ENCODE results near the gene CPS1. TPM values are rescaled to one million over a fixed set of nuclear protein-coding genes. Genes with fewer than 3 reads are reported as not detected.

The CPS1 gene
- total and polyA plus RNA-seq, 2 of the 4 experiments (the other 2 are of a cell fraction) = 5.4 to 20.1 TPM

DNA sequence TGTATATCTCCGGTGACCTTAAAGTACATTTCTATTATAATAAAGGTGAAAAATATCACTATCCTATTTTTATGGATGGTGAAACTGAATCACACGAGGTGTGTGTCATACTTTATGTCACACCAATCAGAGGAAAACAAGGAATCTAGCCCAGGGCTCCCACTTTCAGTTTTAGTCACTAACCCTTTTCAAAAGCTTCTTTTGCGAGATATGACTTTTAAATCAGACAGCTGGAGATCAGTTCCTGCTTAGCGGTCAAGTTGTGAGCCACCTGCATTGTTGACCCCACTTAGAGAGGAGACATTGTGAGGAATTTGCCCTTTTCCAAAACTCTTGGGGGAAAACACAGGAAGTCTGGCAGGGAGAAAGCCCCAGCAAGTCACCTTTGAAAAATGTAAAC lies 70.5 kb downstream of the CPS1 start:
- no peak overlapping the region for H3K27ac ChIP-seq (ENCODE audit: insufficient read depth, low read length)
- DNase-seq (peak; percentile 37), ATAC-seq (ENCODE audit: low read depth) (no peak)
- dilution Hi-C loops (cut with HindIII; ENCODE audit: low sequenced_read_pairs, unreplicated experiment) = no loop called here
- POLR2A ChIA-PET (ENCODE audit: unreplicated experiment) = no interaction called here
- peak overlapping the region; percentile 28; the same call in 1 of the 2 replicates for H3K4me3 ChIP-seq (ENCODE audit: insufficient read depth, low read depth, low read length)
- no peak overlapping the region for H4K91ac ChIP-seq (ENCODE audit: insufficient read depth, low read depth, low read length)
- H2AK9ac ChIP-seq (replicated peaks; ENCODE audit: low read depth, low read length, poor library complexity) = no peak overlapping the region
- no peaks in the 10 kb centered on the region for H3K36me3 ChIP-seq (ENCODE audit: control insufficient read depth, insufficient read depth, low read length)
- peaks cover 2% of the 10 kb centered on the region; the same call in 1 of the 2 replicates for H3K4me1 ChIP-seq (ENCODE audit: control insufficient read depth, insufficient read depth, low read length)
- H2BK120ac ChIP-seq (ENCODE audit: low read depth, low read length) = no peak overlapping the region
- no peak overlapping the region for H3K4ac ChIP-seq (ENCODE audit: low read depth, low read length)
- no peak overlapping the region for H3K9ac ChIP-seq (ENCODE audit: low read depth, low read length)
- H2BK20ac ChIP-seq (ENCODE audit: low read depth, low read length) = no peak overlapping the region
- H3K27me3 ChIP-seq (ENCODE audit: control insufficient read depth, insufficient read depth, low read length) = no peaks in the 10 kb centered on the region
- H3K9me3 ChIP-seq (ENCODE audit: control insufficient read depth, insufficient read depth, low read length) = no peaks in the 10 kb centered on the region
- H3K56ac ChIP-seq (ENCODE audit: extremely low read depth, insufficient read depth, low read length) = no peak overlapping the region
- no peak overlapping the region for H3K23ac ChIP-seq (ENCODE audit: low read depth, low read length)
- H2BK15ac ChIP-seq (ENCODE audit: low read depth, low read length) = no peak overlapping the region
- in situ Hi-C loops (cut with MboI; ENCODE audit: low sequenced_read_pairs) = no loop called here
- TF ChIP-seq, protein P1, sequence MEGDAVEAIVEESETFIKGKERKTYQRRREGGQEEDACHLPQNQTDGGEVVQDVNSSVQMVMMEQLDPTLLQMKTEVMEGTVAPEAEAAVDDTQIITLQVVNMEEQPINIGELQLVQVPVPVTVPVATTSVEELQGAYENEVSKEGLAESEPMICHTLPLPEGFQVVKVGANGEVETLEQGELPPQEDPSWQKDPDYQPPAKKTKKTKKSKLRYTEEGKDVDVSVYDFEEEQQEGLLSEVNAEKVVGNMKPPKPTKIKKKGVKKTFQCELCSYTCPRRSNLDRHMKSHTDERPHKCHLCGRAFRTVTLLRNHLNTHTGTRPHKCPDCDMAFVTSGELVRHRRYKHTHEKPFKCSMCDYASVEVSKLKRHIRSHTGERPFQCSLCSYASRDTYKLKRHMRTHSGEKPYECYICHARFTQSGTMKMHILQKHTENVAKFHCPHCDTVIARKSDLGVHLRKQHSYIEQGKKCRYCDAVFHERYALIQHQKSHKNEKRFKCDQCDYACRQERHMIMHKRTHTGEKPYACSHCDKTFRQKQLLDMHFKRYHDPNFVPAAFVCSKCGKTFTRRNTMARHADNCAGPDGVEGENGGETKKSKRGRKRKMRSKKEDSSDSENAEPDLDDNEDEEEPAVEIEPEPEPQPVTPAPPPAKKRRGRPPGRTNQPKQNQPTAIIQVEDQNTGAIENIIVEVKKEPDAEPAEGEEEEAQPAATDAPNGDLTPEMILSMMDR (conservative IDR thresholded peaks at IDR 0.05; ENCODE audit: low read depth, low read length) = no peak
- TF ChIP-seq MAZ (IDR thresholded peaks at IDR 0.05; ENCODE audit: borderline replicate concordance, low read depth, low read length) (no peak), RAD21 (IDR thresholded peaks at IDR 0.05; ENCODE audit: low read length) (no peak), BHLHE40 (IDR thresholded peaks at IDR 0.05; ENCODE audit: low read depth, low read length) (no peak), NFE2L2 (IDR thresholded peaks at IDR 0.05; ENCODE audit: low read depth, low read length) (no peak), RCOR1 (IDR thresholded peaks at IDR 0.05; ENCODE audit: insufficient replicate concordance, low read length) (no peak), CHD1 (IDR thresholded peaks at IDR 0.05; ENCODE audit: low read depth, low read length) (no peak), RFX5 (IDR thresholded peaks at IDR 0.05; ENCODE audit: low read depth, low read length) (no peak), MAFK (IDR thresholded peaks at IDR 0.05; ENCODE audit: low read depth, low read length) (no peak), POLR2A (IDR thresholded peaks at IDR 0.05; ENCODE audit: low read depth, low read length) (no peak), CEBPB (IDR thresholded peaks at IDR 0.05; ENCODE audit: low read depth, low read length) (no peak), MXI1 (IDR thresholded peaks at IDR 0.05; ENCODE audit: borderline replicate concordance, low read depth, low read length) (no peak), SMC3 (IDR thresholded peaks at IDR 0.05; ENCODE audit: low read depth, low read length) (no peak), FOS (IDR thresholded peaks at IDR 0.05; ENCODE audit: low read depth, low read length) (no peak)
- TF ChIP-seq, protein P2, sequence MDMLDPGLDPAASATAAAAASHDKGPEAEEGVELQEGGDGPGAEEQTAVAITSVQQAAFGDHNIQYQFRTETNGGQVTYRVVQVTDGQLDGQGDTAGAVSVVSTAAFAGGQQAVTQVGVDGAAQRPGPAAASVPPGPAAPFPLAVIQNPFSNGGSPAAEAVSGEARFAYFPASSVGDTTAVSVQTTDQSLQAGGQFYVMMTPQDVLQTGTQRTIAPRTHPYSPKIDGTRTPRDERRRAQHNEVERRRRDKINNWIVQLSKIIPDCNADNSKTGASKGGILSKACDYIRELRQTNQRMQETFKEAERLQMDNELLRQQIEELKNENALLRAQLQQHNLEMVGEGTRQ (IDR thresholded peaks at IDR 0.05; ENCODE audit: low read depth, low read length) = no peak
- TF ChIP-seq, protein P3, sequence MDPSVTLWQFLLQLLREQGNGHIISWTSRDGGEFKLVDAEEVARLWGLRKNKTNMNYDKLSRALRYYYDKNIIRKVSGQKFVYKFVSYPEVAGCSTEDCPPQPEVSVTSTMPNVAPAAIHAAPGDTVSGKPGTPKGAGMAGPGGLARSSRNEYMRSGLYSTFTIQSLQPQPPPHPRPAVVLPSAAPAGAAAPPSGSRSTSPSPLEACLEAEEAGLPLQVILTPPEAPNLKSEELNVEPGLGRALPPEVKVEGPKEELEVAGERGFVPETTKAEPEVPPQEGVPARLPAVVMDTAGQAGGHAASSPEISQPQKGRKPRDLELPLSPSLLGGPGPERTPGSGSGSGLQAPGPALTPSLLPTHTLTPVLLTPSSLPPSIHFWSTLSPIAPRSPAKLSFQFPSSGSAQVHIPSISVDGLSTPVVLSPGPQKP (IDR thresholded peaks at IDR 0.05; ENCODE audit: borderline replicate concordance, low read depth, low read length) = no peak
- CTCF ChIA-PET = no interaction called here
- H3K9me1 ChIP-seq (ENCODE audit: insufficient read depth, low read length) = no peaks in the 10 kb centered on the region; the same call in 1 of the 2 replicates
- intact Hi-C loops (cut with micrococcal nuclease) = no loop called here
- H3K18ac ChIP-seq (ENCODE audit: low read depth, low read length) = no peak overlapping the region
- WGBS, 2 experiments (ENCODE audit: extremely low coverage in 2 of 2, insufficient read length in 1 of 2) = no CpG with 5 or more reads among the region's 4 CpGs
- no peak overlapping the region for H2BK5ac ChIP-seq (ENCODE audit: low read depth, low read length, poor library complexity, severe bottlenecking)
- no peak overlapping the region for H2AFZ ChIP-seq (replicated peaks; ENCODE audit: low read length, poor library complexity)
- peak overlapping the region; percentile 81 for H3K4me2 ChIP-seq (ENCODE audit: low read depth, low read length)
- no peaks in the 10 kb centered on the region for H4K20me1 ChIP-seq (ENCODE audit: insufficient read depth, low read length)
- no peak overlapping the region for H3K14ac ChIP-seq (replicated peaks; ENCODE audit: low read depth, low read length)
- H4K8ac ChIP-seq (ENCODE audit: low read depth in 2 of 2, low read length in 2 of 2) = no peak overlapping the region
- H4K5ac ChIP-seq (ENCODE audit: low read depth, low read length) = no peak overlapping the region; the same call in 1 of the 2 replicates
- H2AK5ac ChIP-seq (ENCODE audit: low read depth, low read length) = no peak overlapping the region
- no peaks in the 10 kb centered on the region for H3K79me1 ChIP-seq (ENCODE audit: low read depth in 1 of 2, low read length in 2 of 2)
- BruUV-seq (replicated peaks) = no TSS peak

Data from IMR-90 (cell line).